Motor neuron (in vitro differentiated cells): ENCODE results near the gene RNF181. TPM values are rescaled to one million over a fixed set of nuclear protein-coding genes. Genes with fewer than 3 reads are reported as not detected.

Source experiments
- total RNA-seq, 8 experiments: library from RNA; unstranded; fragments of 300-600 nt; gene quantifications; 2 replicates each; pipeline versions ENCODE4 v1.2.3 to v1.2.4, GENCODE V29; 2022

Gene RNF181
- total RNA-seq, 8 experiments from 2014 or later = 104 to 237 (median 191) TPM

Other genes with a start within 250 kb of the RNF181 start
- 10 to 100 TPM in 7 of 8 experiments, 1 to 10 TPM in 1; 8.2 to 61.9 (median 19.1) TPM for gene RETSAT, start 241.2 kb upstream of the RNF181 start, total RNA-seq
- gene ELMOD3, start 241.0 kb upstream of the RNF181 start, total RNA-seq = 10 to 100 TPM; 15.4 to 21.1 (median 18.1) TPM
- gene CAPG, start 185.4 kb upstream of the RNF181 start, total RNA-seq = 10 to 100 TPM in 2 of 8 experiments, 1 to 10 TPM in 6; 3.7 to 54.7 (median 6.9) TPM
- 1 to 10 TPM in 2 of 8 experiments, under 1 TPM in 6; 0.38 to 2.4 (median 0.67) TPM for gene SH2D6, start 177.0 kb upstream of the RNF181 start, total RNA-seq
- 100 to 1,000 TPM in 7 of 8 experiments, 10 to 100 TPM in 1; 64.8 to 340 (median 147) TPM for gene MAT2A, start 56.6 kb upstream of the RNF181 start, total RNA-seq
- 10 to 100 TPM; 16.1 to 40.2 (median 26.6) TPM for gene GGCX, start 34.3 kb upstream of the RNF181 start, total RNA-seq
- 10 to 100 TPM in 2 of 8 experiments, 1 to 10 TPM in 4, under 1 TPM in 2; 0.50 to 14.7 (median 2.0) TPM for gene VAMP8, start 18.2 kb upstream of the RNF181 start, total RNA-seq
- gene VAMP5, start 11.3 kb upstream of the RNF181 start, total RNA-seq = 10 to 100 TPM in 3 of 8 experiments, 1 to 10 TPM in 1, under 1 TPM in 3, not detected in 1; 0.27 to 50.2 (median 4.1) TPM
- gene TMEM150A, start 7.0 kb downstream of the RNF181 start, total RNA-seq = 10 to 100 TPM in 4 of 8 experiments, 1 to 10 TPM in 4; 3.6 to 19.8 (median 8.3) TPM
- gene C2orf68, start 16.3 kb downstream of the RNF181 start, total RNA-seq = 10 to 100 TPM; 20.1 to 44.2 (median 27.8) TPM
- gene USP39, start 20.4 kb downstream of the RNF181 start, total RNA-seq = 10 to 100 TPM; 25.8 to 61.3 (median 38.9) TPM
- gene SFTPB, start 72.5 kb downstream of the RNF181 start, total RNA-seq = under 1 TPM; 0.16 to 0.77 (median 0.30) TPM
- gene GNLY, start 98.6 kb downstream of the RNF181 start, total RNA-seq = under 1 TPM in 6 of 8 experiments, not detected in 2; 0.11 to 0.46 (median 0.29) TPM
- 1 to 10 TPM in 7 of 8 experiments, under 1 TPM in 1; 0.71 to 8.6 (median 1.8) TPM for gene ATOH8, start 158.2 kb downstream of the RNF181 start, total RNA-seq